Endodermal cell (in vitro differentiated cells): Measurements from ENCODE around the gene GGA1. TPM values are rescaled to one million over a fixed set of nuclear protein-coding genes. Genes with fewer than 3 reads are reported as not detected.
"Not testable (repeated sequence)": the region's sequence is repeated elsewhere in the genome, so short reads cannot be mapped to it uniquely, and the experiment has no call there.

ENCODE experiments used
- DNase-seq: peaks from one replicate; pipeline ENCODE4 v3.0.0-alpha.2; 2017
- H3K27ac ChIP-seq: 2 replicates; pipeline ENCODE4 v1.5.1; 2013; ENCODE audit warnings: mild to moderate bottlenecking, low read depth, low read length, moderate library complexity
- H3K27me3 ChIP-seq: 2 replicates; pipeline ENCODE4 v1.6.1; 2013; ENCODE audit warnings: mild to moderate bottlenecking, low read length, moderate library complexity; ENCODE audit not compliant: insufficient read depth, control insufficient read depth, poor library complexity, severe bottlenecking
- H3K36me3 ChIP-seq: 2 replicates; pipeline ENCODE4 v1.7.0; 2013; ENCODE audit warnings: mild to moderate bottlenecking, low read length, moderate library complexity; ENCODE audit not compliant: control insufficient read depth, insufficient read depth
- H3K4me1 ChIP-seq: one replicate; pipeline ENCODE4 v1.7.0; 2013; ENCODE audit warnings: low read length; ENCODE audit not compliant: control insufficient read depth, insufficient read depth
- H3K4me3 ChIP-seq: 2 replicates; pipeline ENCODE4 v1.5.1; 2013; ENCODE audit warnings: mild to moderate bottlenecking, low read length, moderate library complexity
- H3K9ac ChIP-seq: 2 replicates; pipeline ENCODE4 v1.6.1; 2013; ENCODE audit warnings: mild to moderate bottlenecking, low read length, moderate library complexity; ENCODE audit not compliant: poor library complexity, severe bottlenecking; ENCODE audit errors: extremely low read depth
- H3K9me3 ChIP-seq: 2 replicates; pipeline ENCODE4 v1.6.1; 2013; ENCODE audit warnings: mild to moderate bottlenecking, low read length, moderate library complexity; ENCODE audit not compliant: control insufficient read depth
- H3K27ac Mint-ChIP-seq: 2 replicates; pipeline ENCODE4 v1.8.0; 2020; ENCODE audit warnings: mixed read lengths
- H3K27me3 Mint-ChIP-seq: 2 replicates; pipeline ENCODE4 v1.8.0; 2021; ENCODE audit warnings: mild to moderate bottlenecking, mixed read lengths; ENCODE audit not compliant: insufficient read depth
- H3K36me3 Mint-ChIP-seq: 2 replicates; pipeline ENCODE4 v1.8.0; 2020; ENCODE audit warnings: low read depth, mixed read lengths
- H3K4me1 Mint-ChIP-seq: 2 replicates; pipeline ENCODE4 v1.8.0; 2020; ENCODE audit warnings: mixed read lengths
- H3K4me3 Mint-ChIP-seq: 2 replicates; pipeline ENCODE4 v1.8.0; 2020; ENCODE audit warnings: mild to moderate bottlenecking, moderate library complexity, mixed read lengths
- H3K9me3 Mint-ChIP-seq: 2 replicates; pipeline ENCODE4 v1.8.0; 2020; ENCODE audit warnings: mild to moderate bottlenecking, mixed read lengths
- CTCF ChIP-seq: fragments of 200-600 bp; sonication (generic); conservative IDR thresholded peaks from 2 replicates; pipeline ENCODE4 v1.5.0; 2021; ENCODE audit warnings: antibody characterized with exemption, mild to moderate bottlenecking
- WGBS, 2 experiments: methylation state at CpG; one replicate each; pipeline versions ENCODE4 v1.1.5 to v1.1.7; 2013; ENCODE audit warnings: missing lambda C conversion rate in 2 of 2, mixed read lengths in 1 of 2; ENCODE audit not compliant: insufficient coverage in 1 of 2, insufficient read length in 1 of 2; 5-methylcytosine and 5-hydroxymethylcytosine counted together
- total RNA-seq, 2 donors: library from RNA; stranded (reverse); fragmentation: NEBNext Ultra II Directional in 1 of 2; extraction: Animal tissue kit (Norgen Biotek cat#: 25700) in 1 of 2; gene quantifications; 2 replicates in 1 of 2; 3 replicates in 1 of 2; pipeline ENCODE4 v1.2.1, GENCODE V29; 2021

GGA1 gene
- total RNA-seq, 2 donors from 2014 or later = 87.5 TPM

GRCh38 chr22:37582526-37582925, 26.1 kb upstream of the GGA1 start:
- no peaks in the 10 kb centered on the region for H3K9me3 Mint-ChIP-seq
- Histone ChIP-seq H3K27ac (no peak overlapping the region), H3K4me1 (no peaks in the 10 kb centered on the region), H3K27me3 (no peaks in the 10 kb centered on the region), H3K9ac (no peak overlapping the region), H3K4me3 (no peak overlapping the region), H3K36me3 (no peaks in the 10 kb centered on the region), H3K9me3 (no peaks in the 10 kb centered on the region)
- no peak overlapping the region for H3K27ac Mint-ChIP-seq
- no peaks in the 10 kb centered on the region for H3K36me3 Mint-ChIP-seq
- WGBS, 2 experiments = 92 to 96% methylated on average over 4 of the region's 4 CpGs
- no peak for TF ChIP-seq CTCF
- H3K4me1 Mint-ChIP-seq = peaks cover 21% of the 10 kb centered on the region
- no peaks in the 10 kb centered on the region for H3K27me3 Mint-ChIP-seq
- H3K4me3 Mint-ChIP-seq = no peak overlapping the region
- no peak for DNase-seq

DNA sequence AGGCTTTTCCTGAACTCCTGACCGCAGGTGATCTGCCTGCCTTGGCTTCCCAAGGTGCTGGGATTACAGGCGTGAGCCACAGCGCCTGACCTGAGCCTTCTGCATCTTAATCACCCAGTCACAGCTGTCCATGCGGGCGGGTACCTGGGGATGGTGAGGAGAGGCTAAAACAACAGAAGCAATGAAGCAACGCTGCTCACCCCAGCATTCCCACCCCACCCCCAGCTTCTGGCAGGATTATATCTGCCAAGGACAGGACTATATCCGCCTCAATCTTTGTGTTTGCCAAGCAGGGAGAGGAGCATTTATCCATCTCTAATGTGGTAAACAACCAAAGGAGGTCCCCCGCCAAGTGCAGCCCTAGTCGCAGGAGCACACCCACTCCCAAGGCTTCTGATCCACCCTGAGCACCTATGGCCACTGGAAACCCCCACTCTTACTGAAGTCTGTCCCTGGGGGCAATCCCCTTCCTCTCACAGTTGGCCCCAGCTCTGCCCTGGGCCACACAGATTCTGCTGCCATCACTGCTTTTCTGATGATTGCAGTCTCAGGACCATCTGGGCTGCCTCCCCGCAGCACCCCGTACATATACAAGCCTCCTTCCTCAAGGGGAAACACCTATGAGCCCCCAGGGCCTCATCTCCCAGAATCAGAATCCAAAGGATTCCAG, 20.0 kb upstream of the GGA1 start:
- TF ChIP-seq CTCF = no peak
- Histone ChIP-seq H3K36me3 (no peaks in the 10 kb centered on the region), H3K27me3 (no peaks in the 10 kb centered on the region), H3K4me1 (no peaks in the 10 kb centered on the region), H3K9ac (no peak overlapping the region), H3K9me3 (no peaks in the 10 kb centered on the region), H3K27ac (no peak overlapping the region), H3K4me3 (no peak overlapping the region)
- 84 to 93% methylated on average over 4 to 9 of the region's 11 CpGs for WGBS, 2 experiments
- no peaks in the 10 kb centered on the region for H3K36me3 Mint-ChIP-seq
- peak overlapping the region; percentile 68 for H3K27ac Mint-ChIP-seq
- H3K4me3 Mint-ChIP-seq = no peak overlapping the region
- H3K4me1 Mint-ChIP-seq = peaks cover 31% of the 10 kb centered on the region
- no peak for DNase-seq
- no peaks in the 10 kb centered on the region for H3K9me3 Mint-ChIP-seq
- no peaks in the 10 kb centered on the region for H3K27me3 Mint-ChIP-seq

DNA sequence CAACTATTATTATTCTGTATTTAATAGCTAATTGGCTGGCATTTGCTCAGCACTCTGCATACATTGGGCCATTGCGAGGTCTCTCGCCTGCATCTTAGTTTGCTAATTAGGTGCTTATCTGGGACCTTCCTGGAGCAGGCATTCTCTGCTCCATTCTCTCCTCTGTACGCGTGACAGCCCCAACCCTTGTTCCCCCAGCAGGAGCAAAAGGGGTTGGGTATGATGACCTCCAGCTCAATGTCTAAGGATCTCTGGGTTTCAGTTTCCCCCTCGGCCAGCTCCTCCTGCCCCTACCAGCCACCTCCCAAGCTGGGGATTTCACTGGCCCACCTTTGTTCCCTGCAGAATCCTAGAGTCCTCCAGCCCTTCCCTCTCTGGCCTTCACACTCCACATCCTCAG, 19.0 kb upstream of the GGA1 start:
- Mint-ChIP-seq H3K4me1 (peaks cover 31% of the 10 kb centered on the region), H3K27ac (peak overlapping the region; percentile 77), H3K36me3 (no peaks in the 10 kb centered on the region), H3K9me3 (no peaks in the 10 kb centered on the region), H3K27me3 (no peaks in the 10 kb centered on the region), H3K4me3 (no peak overlapping the region)
- Histone ChIP-seq H3K4me3 (no peak overlapping the region), H3K27ac (no peak overlapping the region), H3K9ac (no peak overlapping the region), H3K36me3 (no peaks in the 10 kb centered on the region), H3K4me1 (no peaks in the 10 kb centered on the region), H3K27me3 (no peaks in the 10 kb centered on the region), H3K9me3 (no peaks in the 10 kb centered on the region)
- WGBS, 2 experiments = 69 to 71% methylated on average over 5 of the region's 5 CpGs
- TF ChIP-seq CTCF = no peak
- DNase-seq = peak; percentile 62

GRCh38 chr22:37591081-37591480, 17.6 kb upstream of the GGA1 start:
- H3K9me3 Mint-ChIP-seq, H3K36me3 ChIP-seq, H3K4me3 Mint-ChIP-seq, H3K27ac ChIP-seq, DNase-seq, H3K27ac Mint-ChIP-seq, H3K27me3 Mint-ChIP-seq, H3K4me1 ChIP-seq, H3K9me3 ChIP-seq, H3K27me3 ChIP-seq, H3K9ac ChIP-seq, H3K4me3 ChIP-seq, H3K36me3 Mint-ChIP-seq: not testable (repeated sequence)
- 80 to 97% methylated on average over 3 to 6 of the region's 6 CpGs for WGBS, 2 experiments
- peaks cover 24% of the 10 kb centered on the region for H3K4me1 Mint-ChIP-seq
